Measurements from ENCODE around the gene PRLR.
"Not testable (repeated sequence)": the region's sequence is repeated elsewhere in the genome, so short reads cannot be mapped to it uniquely, and the experiment has no call there.

Gene PRLR

GRCh38 chr5:35044649-35045048 lies 185.6 kb downstream of the PRLR start:
- no peaks in the 10 kb centered on the region for H3K9me3 Mint-ChIP-seq
- no peak for TF ChIP-seq CTCF (IDR thresholded peaks at IDR 0.05; ENCODE audit: unreplicated experiment in 3 of 3)
- no peaks in the 10 kb centered on the region for H3K27me3 Mint-ChIP-seq (ENCODE audit: low read depth)
- no peaks in the 10 kb centered on the region for H3K4me1 Mint-ChIP-seq
- no peaks in the 10 kb centered on the region for H3K36me3 Mint-ChIP-seq (ENCODE audit: low read depth)
- H3K27ac Mint-ChIP-seq = no peak overlapping the region
- H3K4me3 Mint-ChIP-seq = no peak overlapping the region

GRCh38 chr5:35042781-35043180 lies 187.5 kb downstream of the PRLR start:
- Mint-ChIP-seq H3K4me3 (no peak overlapping the region), H3K36me3 (ENCODE audit: low read depth) (no peaks in the 10 kb centered on the region), H3K27ac (no peak overlapping the region), H3K9me3 (no peaks in the 10 kb centered on the region), H3K27me3 (ENCODE audit: low read depth) (no peaks in the 10 kb centered on the region), H3K4me1 (no peaks in the 10 kb centered on the region)
- TF ChIP-seq CTCF (IDR thresholded peaks at IDR 0.05; ENCODE audit: unreplicated experiment in 3 of 3) = no peak

GRCh38 chr5:35041261-35041660 lies 189.0 kb downstream of the PRLR start:
- no peak overlapping the region for H3K27ac Mint-ChIP-seq
- no peak overlapping the region for H3K4me3 Mint-ChIP-seq

GRCh38 chr5:35038891-35039290 lies 191.4 kb downstream of the PRLR start:
- Mint-ChIP-seq H3K4me3 (no peak overlapping the region), H3K27me3 (ENCODE audit: low read depth) (no peaks in the 10 kb centered on the region), H3K36me3 (ENCODE audit: low read depth) (no peaks in the 10 kb centered on the region), H3K4me1 (no peaks in the 10 kb centered on the region), H3K27ac (no peak overlapping the region), H3K9me3 (no peaks in the 10 kb centered on the region)
- TF ChIP-seq CTCF (IDR thresholded peaks at IDR 0.05; ENCODE audit: unreplicated experiment in 3 of 3) = no peak

More at GRCh38 chr5:35041261-35041660, 189.0 kb downstream of the PRLR start:
- no peaks in the 10 kb centered on the region for H3K27me3 Mint-ChIP-seq (ENCODE audit: low read depth)
- no peaks in the 10 kb centered on the region for H3K9me3 Mint-ChIP-seq
- no peaks in the 10 kb centered on the region for H3K36me3 Mint-ChIP-seq (ENCODE audit: low read depth)
- H3K4me1 Mint-ChIP-seq = no peaks in the 10 kb centered on the region
- TF ChIP-seq CTCF (IDR thresholded peaks at IDR 0.05; ENCODE audit: unreplicated experiment in 3 of 3) = no peak

- TF ChIP-seq CTCF (IDR thresholded peaks at IDR 0.05; ENCODE audit: unreplicated experiment in 3 of 3) = no peak
- Mint-ChIP-seq H3K27ac (no peak overlapping the region), H3K36me3 (ENCODE audit: low read depth) (no peaks in the 10 kb centered on the region), H3K9me3 (no peaks in the 10 kb centered on the region), H3K4me3 (no peak overlapping the region), H3K27me3 (ENCODE audit: low read depth) (no peaks in the 10 kb centered on the region), H3K4me1 (no peaks in the 10 kb centered on the region)
These were observed 193.8 kb downstream of the PRLR start for GRCh38 chr5:35036536-35036935.

- H3K4me3 Mint-ChIP-seq; H3K9me3 Mint-ChIP-seq; H3K27ac Mint-ChIP-seq; H3K4me1 Mint-ChIP-seq; H3K27me3 Mint-ChIP-seq (ENCODE audit: low read depth); H3K36me3 Mint-ChIP-seq (ENCODE audit: low read depth): not testable (repeated sequence)
These were observed 194.4 kb downstream of the PRLR start for GRCh38 chr5:35035929-35036328.
